Ishikawa (cell line): Measurements from ENCODE around the gene IGSF3.

Experiments
- CEBPB ChIP-seq: IDR thresholded peaks from 2 replicates; pipeline ENCODE4 v1.6.1; 2012
- CREB1 ChIP-seq: IDR thresholded peaks from 2 replicates; pipeline ENCODE4 v1.6.1; 2012; ENCODE audit warnings: low read depth
- EGR1 ChIP-seq: IDR thresholded peaks from 2 replicates; pipeline ENCODE4 v1.6.1; 2012
- EP300 ChIP-seq: IDR thresholded peaks from 2 replicates; pipeline ENCODE4 v1.6.1; 2012; ENCODE audit warnings: borderline replicate concordance
- FOXM1 ChIP-seq: IDR thresholded peaks from 2 replicates; pipeline ENCODE4 v1.6.1; 2012; ENCODE audit warnings: low read depth, borderline replicate concordance
- MAX ChIP-seq: IDR thresholded peaks from 2 replicates; pipeline ENCODE4 v1.6.1; 2012
- NFIC ChIP-seq: IDR thresholded peaks from 2 replicates; pipeline ENCODE4 v1.6.1; 2012
- RAD21 ChIP-seq: IDR thresholded peaks from 2 replicates; pipeline ENCODE4 v1.6.1; 2012; ENCODE audit warnings: low read depth
- REST ChIP-seq: IDR thresholded peaks from 2 replicates; pipeline ENCODE4 v1.6.1; 2012; ENCODE audit warnings: low read depth, mild to moderate bottlenecking
- TAF1 ChIP-seq: IDR thresholded peaks from 2 replicates; pipeline ENCODE4 v1.6.1; 2012; ENCODE audit warnings: low read depth, mild to moderate bottlenecking
- TCF12 ChIP-seq: IDR thresholded peaks from 2 replicates; pipeline ENCODE4 v1.6.1; 2012; ENCODE audit warnings: low read depth
- TEAD4 ChIP-seq: IDR thresholded peaks from 2 replicates; pipeline ENCODE4 v1.6.1; 2012
- USF1 ChIP-seq: IDR thresholded peaks from 2 replicates; pipeline ENCODE4 v1.6.1; 2012
- YY1 ChIP-seq: IDR thresholded peaks from 2 replicates; pipeline ENCODE4 v1.6.1; 2012; ENCODE audit warnings: low read depth
- ZBTB7A ChIP-seq: IDR thresholded peaks from 2 replicates; pipeline ENCODE4 v1.6.1; 2012; ENCODE audit warnings: low read depth

The IGSF3 gene

GRCh38 chr1:116667078-116667574 lies 407 bp downstream of the IGSF3 start:
- TF ChIP-seq ZBTB7A, result peak; percentile 46; the same call in 1 of the 2 replicates
- TF ChIP-seq RAD21, result no peak

- TF ChIP-seq FOXM1, result no peak
- TF ChIP-seq EP300, result no peak
- no peak for TF ChIP-seq TEAD4
- TF ChIP-seq USF1, result no peak
- no peak; the same call in 1 of the 2 replicates for TF ChIP-seq MAX
- TF ChIP-seq TAF1, result no peak
- no peak for TF ChIP-seq ZBTB7A
- no peak for TF ChIP-seq CEBPB
- no peak for TF ChIP-seq REST
- no peak for TF ChIP-seq NFIC
- no peak for TF ChIP-seq YY1
- TF ChIP-seq RAD21, result no peak
- TF ChIP-seq CREB1, result no peak
- no peak for TF ChIP-seq EGR1
- no peak for TF ChIP-seq TCF12
Observed at GRCh38 chr1:116666187-116667077, 1.1 kb downstream of the IGSF3 start.

- TF ChIP-seq RAD21 (no peak), TEAD4 (no peak), TAF1 (no peak), TCF12 (no peak), ZBTB7A (no peak)
Observed at GRCh38 chr1:116664978-116665371, 2.6 kb downstream of the IGSF3 start.

- TF ChIP-seq REST, result no peak
- no peak for TF ChIP-seq FOXM1
- TF ChIP-seq EGR1, result no peak
- TF ChIP-seq RAD21, result no peak
- no peak for TF ChIP-seq EP300
- no peak for TF ChIP-seq YY1
- TF ChIP-seq TAF1, result no peak
- TF ChIP-seq MAX, result no peak
- no peak for TF ChIP-seq TCF12
- TF ChIP-seq CREB1, result no peak
- TF ChIP-seq NFIC, result no peak
- no peak for TF ChIP-seq ZBTB7A
- TF ChIP-seq TEAD4, result no peak
Observed at GRCh38 chr1:116664366-116664977, 3.1 kb downstream of the IGSF3 start.

- no peak for TF ChIP-seq MAX
Observed at GRCh38 chr1:116663821-116664220, 3.7 kb downstream of the IGSF3 start.

GRCh38 chr1:116661633-116662032 lies 5.9 kb downstream of the IGSF3 start:
- TF ChIP-seq USF1 (peak; percentile 43), NFIC (no peak)
